ENCODE data around the gene ARFGAP1.

DNA sequence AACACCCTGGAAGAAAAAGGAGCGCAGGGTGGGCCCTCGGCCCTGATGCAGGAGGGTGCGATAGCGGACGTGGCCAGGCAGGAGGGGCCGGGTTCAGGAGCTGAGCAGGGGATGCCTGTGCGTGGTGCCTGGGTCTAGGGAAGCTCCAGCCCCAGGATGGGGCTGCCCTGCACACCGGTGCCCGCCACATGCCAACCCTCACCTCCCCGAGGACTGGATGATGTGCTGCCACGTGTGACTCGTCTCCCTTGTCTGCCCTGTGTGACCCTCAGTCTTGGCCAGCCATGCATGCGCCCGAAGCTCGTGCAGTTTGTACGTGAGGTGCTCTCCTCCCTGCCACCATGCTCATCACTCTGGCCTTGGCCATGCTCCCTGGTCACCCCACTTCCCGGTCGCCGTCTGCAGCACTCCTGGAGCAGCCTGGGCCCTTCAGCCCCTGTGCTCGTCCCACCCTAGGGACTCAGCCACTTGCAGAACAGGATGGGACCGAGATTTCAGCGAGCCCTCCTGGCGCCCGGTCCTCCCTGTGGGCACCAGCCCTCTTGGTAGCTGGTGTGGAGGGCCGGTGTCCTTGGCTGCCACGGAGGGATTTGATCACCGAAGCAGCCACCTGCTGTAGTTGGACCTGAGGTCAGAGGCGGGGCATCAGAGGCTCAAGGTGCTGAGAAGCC is 16.1 kb downstream of the ARFGAP1 start:
- TF ChIP-seq CTCF (IDR thresholded peaks at IDR 0.05) (no peak), POLR2A (IDR thresholded peaks at IDR 0.05) (no peak)
